ENCODE measurements around the gene GIPR.

GIPR gene

DNA sequence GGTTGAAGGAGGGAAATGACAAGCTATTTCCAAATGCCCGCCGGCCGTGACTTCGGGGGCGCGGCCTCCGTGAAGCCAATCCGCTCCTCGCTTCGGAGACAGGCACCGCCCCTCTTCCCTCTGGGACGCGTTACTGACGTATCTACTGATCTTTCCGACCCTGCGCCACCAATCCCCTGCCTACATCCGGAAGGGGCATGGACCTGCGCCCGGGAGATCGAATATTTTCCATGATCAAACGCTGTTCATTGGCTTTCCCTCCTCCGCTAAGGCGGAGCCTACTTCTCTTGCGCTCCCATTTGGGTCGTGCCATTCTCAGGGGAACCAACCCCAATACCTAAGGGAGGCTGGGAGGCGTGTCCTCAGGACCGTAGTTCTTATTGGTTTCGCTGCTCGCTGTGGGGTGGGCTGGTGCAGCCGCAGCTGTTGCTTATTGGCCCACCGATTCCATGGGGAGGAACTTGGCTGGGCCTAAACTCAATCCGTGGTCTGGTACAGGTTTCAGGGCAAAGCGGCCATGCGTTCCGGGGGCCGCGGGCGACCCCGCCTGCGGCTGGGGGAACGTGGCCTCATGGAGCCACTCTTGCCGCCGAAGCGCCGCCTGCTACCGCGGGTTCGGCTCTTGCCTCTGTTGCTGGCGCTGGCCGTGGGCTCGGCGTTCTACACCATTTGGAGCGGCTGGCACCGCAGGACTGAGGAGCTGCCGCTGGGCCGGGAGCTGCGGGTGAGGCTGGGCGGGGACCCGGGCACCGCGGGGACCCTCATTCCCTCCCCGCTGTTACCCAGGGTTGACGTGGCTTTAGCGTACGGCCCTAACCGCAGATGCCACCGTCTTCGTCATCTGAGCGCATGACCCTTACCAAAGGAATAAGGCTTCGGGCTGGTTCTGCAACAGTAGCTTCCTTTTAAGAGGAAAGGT lies 24.4 kb downstream of the GIPR start, which contains the start of gene QPCTL:
QPCTL (plus strand) TSS at position 480 of the 919 bp plus-strand sequence; CDS start at position 518, 38 bp downstream.
- H3K36me3 ChIP-seq (ENCODE audit: control insufficient read depth in 2 of 2, insufficient read depth in 2 of 2, low read length in 2 of 2) = peaks cover 13 to 14% of the 10 kb centered on the region in 2 donors
- peaks cover 17% of the 10 kb centered on the region for H3K4me1 ChIP-seq (ENCODE audit: control insufficient read depth, insufficient read depth, low read length)
- peak within 1 kb of the TSS; percentile 90 for H3K9ac ChIP-seq (ENCODE audit: low read length in 2 of 2)
- no peaks in the 10 kb centered on the region for H3K9me3 ChIP-seq (ENCODE audit: control insufficient read depth in 2 of 2, low read length in 2 of 2)
- peak within 1 kb of the TSS; percentile 91 to 92 for H3K4me3 ChIP-seq (ENCODE audit: low read length in 2 of 2)
- H3K27ac ChIP-seq (ENCODE audit: low read length) = peak within 1 kb of the TSS; percentile 88
- no peaks in the 10 kb centered on the region for H3K27me3 ChIP-seq (ENCODE audit: control insufficient read depth in 1 of 2, insufficient read depth in 2 of 2, low read length in 2 of 2)

- Histone ChIP-seq H3K9me3 (ENCODE audit: control insufficient read depth in 2 of 2, low read length in 2 of 2) (no peaks in the 10 kb centered on the region), H3K27me3 (ENCODE audit: control insufficient read depth in 1 of 2, insufficient read depth in 2 of 2, low read length in 2 of 2) (no peaks in the 10 kb centered on the region), H3K4me1 (ENCODE audit: control insufficient read depth, insufficient read depth, low read length) (peaks cover 17% of the 10 kb centered on the region), H3K9ac (ENCODE audit: low read length in 2 of 2) (peak overlapping the region; percentile 85 to 89), H3K4me3 (ENCODE audit: low read length in 2 of 2) (peak overlapping the region; percentile 91 to 92), H3K27ac (ENCODE audit: low read length) (peak overlapping the region; percentile 88), H3K36me3 (ENCODE audit: control insufficient read depth in 2 of 2, insufficient read depth in 2 of 2, low read length in 2 of 2) (peaks cover 5 to 8% of the 10 kb centered on the region in 2 donors)
Measured at GRCh38 chr19:45693106-45693788, 25.2 kb downstream of the GIPR start.

DNA sequence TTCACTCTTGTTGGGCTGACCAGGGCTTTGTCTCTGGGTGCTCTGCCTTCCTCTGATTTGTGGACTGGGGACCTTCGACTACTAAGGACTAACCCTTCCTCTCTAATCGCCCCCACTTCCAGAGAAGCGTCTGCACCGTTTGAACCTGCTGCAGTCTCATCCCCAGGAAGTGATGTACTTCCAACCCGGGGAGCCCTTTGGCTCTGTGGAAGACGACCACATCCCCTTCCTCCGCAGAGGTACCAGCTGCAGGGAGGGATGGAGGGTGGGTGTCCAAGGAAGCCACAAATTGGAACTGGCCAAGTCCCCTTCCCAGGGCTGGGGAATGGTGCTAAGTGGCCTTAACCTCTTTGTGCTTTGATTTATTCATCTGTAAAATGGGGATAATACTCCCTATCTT lies 33.7 kb downstream of the GIPR start:
- no peaks in the 10 kb centered on the region for H3K27me3 ChIP-seq (ENCODE audit: control insufficient read depth in 1 of 2, insufficient read depth in 2 of 2, low read length in 2 of 2)
- no peak overlapping the region for H3K27ac ChIP-seq (ENCODE audit: low read length)
- H3K9ac ChIP-seq (ENCODE audit: low read length in 2 of 2) = no peak overlapping the region
- peaks cover 0 to 10% of the 10 kb centered on the region in 2 donors for H3K36me3 ChIP-seq (ENCODE audit: control insufficient read depth in 2 of 2, insufficient read depth in 2 of 2, low read length in 2 of 2)
- H3K4me3 ChIP-seq (ENCODE audit: low read length in 2 of 2) = no peak overlapping the region
- no peaks in the 10 kb centered on the region for H3K9me3 ChIP-seq (ENCODE audit: control insufficient read depth in 2 of 2, low read length in 2 of 2)
- H3K4me1 ChIP-seq (ENCODE audit: control insufficient read depth, insufficient read depth, low read length) = no peaks in the 10 kb centered on the region

GRCh38 chr19:45705115-45705514 lies 37.1 kb downstream of the GIPR start:
- Histone ChIP-seq H3K4me1 (ENCODE audit: control insufficient read depth, insufficient read depth, low read length) (no peaks in the 10 kb centered on the region), H3K27ac (ENCODE audit: low read length) (no peak overlapping the region), H3K4me3 (ENCODE audit: low read length in 2 of 2) (no peak overlapping the region), H3K9me3 (ENCODE audit: control insufficient read depth in 2 of 2, low read length in 2 of 2) (no peaks in the 10 kb centered on the region), H3K9ac (ENCODE audit: low read length in 2 of 2) (no peak overlapping the region), H3K36me3 (ENCODE audit: control insufficient read depth in 2 of 2, insufficient read depth in 2 of 2, low read length in 2 of 2) (peaks cover 0 to 10% of the 10 kb centered on the region in 2 donors), H3K27me3 (ENCODE audit: control insufficient read depth in 1 of 2, insufficient read depth in 2 of 2, low read length in 2 of 2) (no peaks in the 10 kb centered on the region)

GRCh38 chr19:45705710-45706415 lies 37.8 kb downstream of the GIPR start:
- Histone ChIP-seq H3K27me3 (ENCODE audit: control insufficient read depth in 1 of 2, insufficient read depth in 2 of 2, low read length in 2 of 2) (no peaks in the 10 kb centered on the region), H3K9me3 (ENCODE audit: control insufficient read depth in 2 of 2, low read length in 2 of 2) (no peaks in the 10 kb centered on the region), H3K4me1 (ENCODE audit: control insufficient read depth, insufficient read depth, low read length) (peaks cover 6% of the 10 kb centered on the region), H3K4me3 (ENCODE audit: low read length in 2 of 2) (no peak overlapping the region), H3K27ac (ENCODE audit: low read length) (no peak overlapping the region), H3K9ac (ENCODE audit: low read length in 2 of 2) (no peak overlapping the region), H3K36me3 (ENCODE audit: control insufficient read depth in 2 of 2, insufficient read depth in 2 of 2, low read length in 2 of 2) (peaks cover 0 to 10% of the 10 kb centered on the region in 2 donors)

DNA sequence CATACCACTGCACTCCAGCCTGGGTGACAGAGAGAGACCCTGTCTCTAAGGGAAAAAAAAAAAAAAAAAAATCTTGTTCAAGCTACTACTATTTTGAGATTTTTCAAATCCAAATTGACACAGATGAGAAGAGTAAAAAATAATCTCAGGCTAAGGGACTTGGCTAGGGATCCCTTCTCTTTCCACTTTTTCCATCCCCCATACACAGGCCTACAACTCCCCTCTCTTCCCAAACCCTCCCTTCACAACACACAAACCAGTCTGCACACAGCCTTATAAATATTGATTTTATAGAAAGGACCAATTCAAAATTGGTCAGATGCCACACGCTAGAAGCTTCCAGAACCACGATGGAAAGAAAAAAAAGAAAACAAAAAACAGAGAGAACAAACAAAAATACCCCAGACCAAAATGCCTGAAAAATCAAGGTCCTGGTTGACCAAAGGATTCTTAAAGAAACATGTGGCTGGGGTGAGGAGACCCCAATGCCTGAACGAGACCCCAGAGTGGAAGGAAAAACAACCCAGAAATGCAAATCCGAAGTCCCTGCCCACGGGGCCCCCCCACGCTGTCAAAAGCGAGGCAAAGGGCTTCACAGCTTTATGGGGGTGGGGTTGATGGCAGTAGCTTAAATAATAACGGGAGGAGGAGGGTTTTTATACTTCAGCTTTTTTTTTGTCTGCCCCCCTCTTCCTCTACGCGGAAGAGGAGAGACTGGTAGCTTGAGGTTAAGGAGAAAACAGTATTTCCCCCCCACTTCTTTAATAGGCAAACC lies 42.5 kb downstream of the GIPR start:
- Histone ChIP-seq H3K4me1 (ENCODE audit: control insufficient read depth, insufficient read depth, low read length) (peaks cover 9% of the 10 kb centered on the region), H3K9ac (ENCODE audit: low read length in 2 of 2) (peak overlapping the region; percentile 36 to 60), H3K27ac (ENCODE audit: low read length) (peak overlapping the region; percentile 41), H3K9me3 (ENCODE audit: control insufficient read depth in 2 of 2, low read length in 2 of 2) (no peaks in the 10 kb centered on the region), H3K27me3 (ENCODE audit: control insufficient read depth in 1 of 2, insufficient read depth in 2 of 2, low read length in 2 of 2) (no peaks in the 10 kb centered on the region), H3K4me3 (ENCODE audit: low read length in 2 of 2) (no peak overlapping the region), H3K36me3 (ENCODE audit: control insufficient read depth in 2 of 2, insufficient read depth in 2 of 2, low read length in 2 of 2) (peaks cover 3 to 6% of the 10 kb centered on the region in 2 donors)

DNA sequence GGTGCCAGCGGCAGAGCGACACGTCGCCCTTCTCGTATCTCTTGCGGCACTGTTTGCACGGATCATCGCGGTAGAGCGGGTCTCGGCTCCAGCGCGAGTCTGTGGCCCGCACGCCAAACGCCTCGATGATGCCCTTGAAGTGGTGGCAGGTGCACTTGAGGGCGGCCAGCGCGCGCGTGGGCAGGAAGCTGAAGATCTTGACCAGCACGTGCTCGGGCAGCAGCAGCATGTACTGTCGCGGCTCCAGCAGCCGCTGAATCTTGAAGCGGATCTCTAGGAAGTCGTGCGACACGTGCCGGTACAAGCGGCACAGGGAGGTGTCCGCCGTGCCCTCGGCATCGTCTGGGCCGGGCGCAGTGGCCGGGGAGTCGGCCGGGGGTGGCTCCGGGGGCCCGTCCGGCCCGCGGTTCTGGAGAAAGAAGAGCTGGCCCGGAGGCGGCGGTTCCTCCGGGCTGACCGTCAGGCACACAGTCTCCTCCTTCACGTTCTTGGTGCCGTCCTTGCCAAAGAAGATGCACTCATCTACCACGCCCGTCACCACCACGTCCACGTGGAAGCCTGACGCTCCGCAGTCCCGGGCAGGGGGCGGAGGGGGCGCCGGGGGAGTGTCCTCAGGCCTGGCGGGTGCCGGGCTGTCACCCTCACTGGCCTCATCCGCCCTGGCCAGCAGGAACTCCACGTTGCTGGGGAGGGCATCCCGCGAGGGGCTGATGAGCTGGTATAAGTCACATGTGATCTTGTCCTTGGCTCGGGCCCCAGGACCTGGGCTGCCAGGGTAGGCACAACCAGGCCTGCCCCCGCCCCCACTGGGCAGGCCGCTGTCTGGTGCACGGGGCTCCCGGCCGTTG lies 44.1 kb downstream of the GIPR start:
- H3K27ac ChIP-seq (ENCODE audit: low read length) = no peak overlapping the region
- H3K4me3 ChIP-seq (ENCODE audit: low read length in 2 of 2) = no peak overlapping the region
- H3K9me3 ChIP-seq (ENCODE audit: control insufficient read depth in 2 of 2, low read length in 2 of 2) = no peaks in the 10 kb centered on the region
- H3K4me1 ChIP-seq (ENCODE audit: control insufficient read depth, insufficient read depth, low read length) = peaks cover 15% of the 10 kb centered on the region
- H3K9ac ChIP-seq (ENCODE audit: low read length in 2 of 2) = no peak overlapping the region
- H3K27me3 ChIP-seq (ENCODE audit: control insufficient read depth in 1 of 2, insufficient read depth in 2 of 2, low read length in 2 of 2) = no peaks in the 10 kb centered on the region
- peaks cover 3 to 6% of the 10 kb centered on the region in 2 donors for H3K36me3 ChIP-seq (ENCODE audit: control insufficient read depth in 2 of 2, insufficient read depth in 2 of 2, low read length in 2 of 2)

GRCh38 chr19:45712699-45713067 lies 44.7 kb downstream of the GIPR start:
- H3K4me1 ChIP-seq (ENCODE audit: control insufficient read depth, insufficient read depth, low read length) = peaks cover 16% of the 10 kb centered on the region
- H3K27me3 ChIP-seq (ENCODE audit: control insufficient read depth in 1 of 2, insufficient read depth in 2 of 2, low read length in 2 of 2) = no peaks in the 10 kb centered on the region
- H3K27ac ChIP-seq (ENCODE audit: low read length) = no peak overlapping the region

GRCh38 chr19:45713141-45713540 lies 45.1 kb downstream of the GIPR start:
- Histone ChIP-seq H3K36me3 (ENCODE audit: control insufficient read depth in 2 of 2, insufficient read depth in 2 of 2, low read length in 2 of 2) (peaks cover 3 to 6% of the 10 kb centered on the region in 2 donors), H3K4me1 (ENCODE audit: control insufficient read depth, insufficient read depth, low read length) (peaks cover 20% of the 10 kb centered on the region), H3K9ac (ENCODE audit: low read length in 2 of 2) (no peak overlapping the region), H3K27me3 (ENCODE audit: control insufficient read depth in 1 of 2, insufficient read depth in 2 of 2, low read length in 2 of 2) (no peaks in the 10 kb centered on the region), H3K27ac (ENCODE audit: low read length) (no peak overlapping the region), H3K4me3 (ENCODE audit: low read length in 2 of 2) (no peak overlapping the region), H3K9me3 (ENCODE audit: control insufficient read depth in 2 of 2, low read length in 2 of 2) (no peaks in the 10 kb centered on the region)

More at GRCh38 chr19:45712699-45713067, 44.7 kb downstream of the GIPR start:
- Histone ChIP-seq H3K9me3 (ENCODE audit: control insufficient read depth in 2 of 2, low read length in 2 of 2) (no peaks in the 10 kb centered on the region), H3K9ac (ENCODE audit: low read length in 2 of 2) (no peak overlapping the region), H3K36me3 (ENCODE audit: control insufficient read depth in 2 of 2, insufficient read depth in 2 of 2, low read length in 2 of 2) (peaks cover 3 to 6% of the 10 kb centered on the region in 2 donors), H3K4me3 (ENCODE audit: low read length in 2 of 2) (no peak overlapping the region)
